Measurements from ENCODE around the gene SAMD4A. TPM values are rescaled to one million over a fixed set of nuclear protein-coding genes. Genes with fewer than 3 reads are reported as not detected.
A peak's percentile ranks its signal among the peaks of the same experiment; 100 is the strongest.

The SAMD4A gene
- total RNA-seq, 1 experiment from 2014 or later = 9.6 TPM

GRCh38 chr14:54686871-54687749 is 120.2 kb downstream of the SAMD4A start:
- Mint-ChIP-seq H3K27ac (peak overlapping the region in 1 of 3 experiments; percentile 16; a peak in 1 of 7 replicates), H3K4me1 (peaks cover 36 to 39% of the 10 kb centered on the region in 2 experiments), H3K27me3 (ENCODE audit: low read depth) (no peaks in the 10 kb centered on the region), H3K36me3 (ENCODE audit: insufficient read depth in 1 of 3, low read depth in 3 of 3) (peaks cover 0 to 4% (median 0%) of the 10 kb centered on the region in 3 experiments; a peak in 1 of 7 replicates), H3K4me3 (no peak overlapping the region), H3K9me3 (no peaks in the 10 kb centered on the region; a peak in 1 of 5 replicates)
- Histone ChIP-seq H4K20me1 (ENCODE audit: control insufficient read depth, insufficient read depth, insufficient read length) (peaks cover 3% of the 10 kb centered on the region), H3T11ph (ENCODE audit: low read length) (no peak overlapping the region), H3K79me2 (ENCODE audit: insufficient read depth, low read length) (no peaks in the 10 kb centered on the region; the same call in 1 of the 2 replicates), H3K27ac (ENCODE audit: insufficient read length, low read depth, low read length) (no peak overlapping the region), H4K5ac (ENCODE audit: insufficient read length, low read depth, low read length) (no peak overlapping the region), H3K23me2 (ENCODE audit: insufficient read length, low read depth, low read length, poor library complexity, severe bottlenecking) (no peaks in the 10 kb centered on the region), H3K18ac (ENCODE audit: insufficient read length, low read depth, low read length) (no peak overlapping the region), H4K8ac (replicated peaks; ENCODE audit: insufficient read length, low read depth, low read length) (no peak overlapping the region), H4K91ac (ENCODE audit: insufficient read length, low read depth, low read length) (no peak overlapping the region), H3K27me3 (ENCODE audit: insufficient read depth, low read length) (no peaks in the 10 kb centered on the region), H3K4me1 (ENCODE audit: insufficient read depth, low read length) (peaks cover 11% of the 10 kb centered on the region; the same call in 1 of the 2 replicates), H3K56ac (ENCODE audit: insufficient read length, low read depth, low read length) (no peak overlapping the region), H3K4ac (ENCODE audit: low read depth, low read length) (no peak overlapping the region), H3K4me2 (ENCODE audit: insufficient read depth, insufficient read length, low read length) (no peak overlapping the region), H3K79me1 (ENCODE audit: insufficient read depth, low read depth, low read length, poor library complexity, severe bottlenecking) (no peaks in the 10 kb centered on the region), H2BK15ac (ENCODE audit: low read depth, low read length) (no peak overlapping the region), H3K23ac (ENCODE audit: insufficient read length, low read depth, low read length) (no peak overlapping the region), H2AFZ (ENCODE audit: low read length) (no peak overlapping the region), H2BK20ac (ENCODE audit: low read depth, low read length, poor library complexity, severe bottlenecking) (no peak overlapping the region), H2BK5ac (ENCODE audit: insufficient read length, low read length) (no peak overlapping the region), H2AK5ac (ENCODE audit: insufficient read length, low read length) (no peak overlapping the region), H3K9me3 (ENCODE audit: control insufficient read depth, low read depth, low read length) (no peaks in the 10 kb centered on the region), H3K14ac (ENCODE audit: insufficient read depth, low read length) (no peak overlapping the region; the same call in 1 of the 2 replicates), H2BK12ac (ENCODE audit: insufficient read length, low read depth, low read length) (no peak overlapping the region), H2BK120ac (ENCODE audit: low read depth, low read length, poor library complexity, severe bottlenecking) (no peak overlapping the region), H3K9ac (ENCODE audit: extremely low read depth, insufficient read length, low read length) (no peak overlapping the region)
- no peak for TF ChIP-seq CTCF (conservative IDR thresholded peaks at IDR 0.05)
- DNase-seq = no peak
- no CpG with 5 or more reads among the region's 8 CpGs for WGBS (ENCODE audit: extremely low coverage, insufficient read length, low lambda C conversion rate)
